ENCODE measurements around the gene UST.

- TF ChIP-seq POLR2AphosphoS5 (IDR thresholded peaks at IDR 0.05; ENCODE audit: low read depth, low read length) (no peak), POU2F2 (IDR thresholded peaks at IDR 0.05; ENCODE audit: low read depth, low read length) (no peak), TAF1 (IDR thresholded peaks at IDR 0.05; ENCODE audit: low read depth, low read length) (no peak), POLR2A (IDR thresholded peaks at IDR 0.05; ENCODE audit: low read depth, low read length) (no peak), PAX5 (IDR thresholded peaks at IDR 0.05; ENCODE audit: insufficient read depth, low read length, severe bottlenecking) (no peak), SPI1 (IDR thresholded peaks at IDR 0.05; ENCODE audit: low read depth, low read length) (no peak)
Measured at GRCh38 chr6:148829415-148830101, 82.7 kb downstream of the UST start.

Data from GM12891 (cell line).